Measurements from ENCODE around the gene TBX4. TPM values are rescaled to one million over a fixed set of nuclear protein-coding genes. Genes with fewer than 3 reads are reported as not detected.
A peak's percentile ranks its signal among the peaks of the same experiment; 100 is the strongest.

The TBX4 gene
- total and polyA plus RNA-seq, 2 of the 13 experiments (the other 11 are each of a cell fraction or from before 2014, with no cell fraction given): 0.11 to 1.1 TPM

- no peak for TF ChIP-seq HOMEZ (CRISPR knock-in tag; IDR thresholded peaks at IDR 0.05; ENCODE audit: low read depth)
- no peak for TF ChIP-seq PPARG (CRISPR knock-in tag; conservative IDR thresholded peaks at IDR 0.05)
- TF ChIP-seq NR0B2 (CRISPR knock-in tag; IDR thresholded peaks at IDR 0.05): 0 out of 2 replicates have a peak, but pooled peaks have one; percentile 16
- TF ChIP-seq ZIK1 (CRISPR knock-in tag; IDR thresholded peaks at IDR 0.05; ENCODE audit: borderline replicate concordance, low read depth): no peak
- no peak for TF ChIP-seq SMAD3 (CRISPR knock-in tag; IDR thresholded peaks at IDR 0.05)
- no peak for TF ChIP-seq XBP1 (CRISPR knock-in tag; IDR thresholded peaks at IDR 0.05)
- TF ChIP-seq ZNF747 (CRISPR knock-in tag; IDR thresholded peaks at IDR 0.05; ENCODE audit: borderline replicate concordance): no peak
- no peak for TF ChIP-seq RORA (CRISPR knock-in tag; IDR thresholded peaks at IDR 0.05)
- peak; percentile 14; the same call in 1 of the 2 replicates for TF ChIP-seq DMAP1 (CRISPR knock-in tag; IDR thresholded peaks at IDR 0.05)
- no peak for TF ChIP-seq ZNF136 (CRISPR knock-in tag; IDR thresholded peaks at IDR 0.05; ENCODE audit: low read depth)
- TF ChIP-seq NCOA2 (CRISPR knock-in tag; IDR thresholded peaks at IDR 0.05): no peak
- TF ChIP-seq POGK (CRISPR knock-in tag; conservative IDR thresholded peaks at IDR 0.05): 0 out of 2 replicates have a peak, but pooled peaks have one; percentile 32
- no peak for TF ChIP-seq ZNF850 (CRISPR knock-in tag; conservative IDR thresholded peaks at IDR 0.05)
These were observed 37.3 kb upstream of the TBX4 start (continued) for GRCh38 chr17:61414936-61415251.

All from HepG2 (cell line).